ENCODE results near the gene KIFC3. TPM values are rescaled to one million over a fixed set of nuclear protein-coding genes. Genes with fewer than 3 reads are reported as not detected.

KIFC3 gene
- total and polyA plus RNA-seq, 2 of the 13 experiments (the other 11 are each of a cell fraction or from before 2014, with no cell fraction given) = 42.1 to 45.3 TPM

DNA sequence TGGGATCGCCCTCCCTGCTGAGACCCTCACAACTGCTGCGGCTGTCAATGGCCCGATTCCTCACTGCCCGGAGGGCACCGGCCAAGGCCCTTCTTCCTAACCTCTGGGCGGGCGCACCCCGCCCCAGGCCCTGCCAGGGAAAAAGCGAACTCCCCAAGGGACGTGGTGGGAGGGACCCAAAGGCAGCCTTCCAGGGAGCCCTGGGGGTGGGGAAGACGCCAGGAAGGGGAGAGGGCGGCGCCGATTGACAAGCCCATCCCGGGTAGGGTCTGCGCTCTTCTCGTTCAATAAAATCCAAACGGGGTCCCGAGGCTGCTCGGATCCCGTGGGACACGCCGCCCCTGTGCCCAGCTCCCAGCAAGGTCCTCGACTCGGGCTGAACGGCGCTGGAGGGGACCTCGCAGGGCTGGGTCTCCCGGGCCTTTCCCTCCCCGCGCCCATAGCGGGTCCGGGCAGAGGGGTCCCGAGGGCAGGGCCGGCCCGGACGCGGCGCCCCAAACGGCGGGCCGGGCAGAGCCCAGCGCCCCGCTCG is 416 bp downstream of the KIFC3 start (continued):
- TF ChIP-seq SNAPC4 (CRISPR knock-in tag; IDR thresholded peaks at IDR 0.05) (no peak), ZSCAN21 (CRISPR knock-in tag; IDR thresholded peaks at IDR 0.05; ENCODE audit: borderline replicate concordance) (no peak), TEAD2 (CRISPR knock-in tag; IDR thresholded peaks at IDR 0.05) (no peak), NONO (IDR thresholded peaks at IDR 0.05) (no peak), NONO (CRISPR knock-in tag; conservative IDR thresholded peaks at IDR 0.05) (no peak), ARNTL (CRISPR knock-in tag; IDR thresholded peaks at IDR 0.05) (no peak), HDAC2 (CRISPR knock-in tag; IDR thresholded peaks at IDR 0.05) (0 out of 2 replicates have a peak, but pooled peaks have one; percentile 14), RBM39 (IDR thresholded peaks at IDR 0.05; ENCODE audit: low read depth, low read length, poor library complexity, severe bottlenecking) (peak; percentile 36), ZSCAN22 (CRISPR knock-in tag; IDR thresholded peaks at IDR 0.05) (no peak), PRDM15 (CRISPR knock-in tag; IDR thresholded peaks at IDR 0.05) (no peak), MAF1 (CRISPR knock-in tag; IDR thresholded peaks at IDR 0.05; ENCODE audit: borderline replicate concordance) (no peak), WIZ (CRISPR knock-in tag; IDR thresholded peaks at IDR 0.05) (no peak), HNRNPL (IDR thresholded peaks at IDR 0.05; ENCODE audit: low read depth, low read length) (peak; percentile 59; the same call in 1 of the 2 replicates), HOXA9 (CRISPR knock-in tag; IDR thresholded peaks at IDR 0.05; ENCODE audit: borderline replicate concordance) (no peak)
- TF ChIP-seq, protein P1, sequence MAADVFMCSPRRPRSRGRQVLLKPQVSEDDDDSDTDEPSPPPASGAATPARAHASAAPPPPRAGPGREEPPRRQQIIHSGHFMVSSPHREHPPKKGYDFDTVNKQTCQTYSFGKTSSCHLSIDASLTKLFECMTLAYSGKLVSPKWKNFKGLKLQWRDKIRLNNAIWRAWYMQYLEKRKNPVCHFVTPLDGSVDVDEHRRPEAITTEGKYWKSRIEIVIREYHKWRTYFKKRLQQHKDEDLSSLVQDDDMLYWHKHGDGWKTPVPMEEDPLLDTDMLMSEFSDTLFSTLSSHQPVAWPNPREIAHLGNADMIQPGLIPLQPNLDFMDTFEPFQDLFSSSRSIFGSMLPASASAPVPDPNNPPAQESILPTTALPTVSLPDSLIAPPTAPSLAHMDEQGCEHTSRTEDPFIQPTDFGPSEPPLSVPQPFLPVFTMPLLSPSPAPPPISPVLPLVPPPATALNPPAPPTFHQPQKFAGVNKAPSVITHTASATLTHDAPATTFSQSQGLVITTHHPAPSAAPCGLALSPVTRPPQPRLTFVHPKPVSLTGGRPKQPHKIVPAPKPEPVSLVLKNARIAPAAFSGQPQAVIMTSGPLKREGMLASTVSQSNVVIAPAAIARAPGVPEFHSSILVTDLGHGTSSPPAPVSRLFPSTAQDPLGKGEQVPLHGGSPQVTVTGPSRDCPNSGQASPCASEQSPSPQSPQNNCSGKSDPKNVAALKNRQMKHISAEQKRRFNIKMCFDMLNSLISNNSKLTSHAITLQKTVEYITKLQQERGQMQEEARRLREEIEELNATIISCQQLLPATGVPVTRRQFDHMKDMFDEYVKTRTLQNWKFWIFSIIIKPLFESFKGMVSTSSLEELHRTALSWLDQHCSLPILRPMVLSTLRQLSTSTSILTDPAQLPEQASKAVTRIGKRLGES (CRISPR knock-in tag; IDR thresholded peaks at IDR 0.05; ENCODE audit: borderline replicate concordance) = no peak
- TF ChIP-seq, protein P2, sequence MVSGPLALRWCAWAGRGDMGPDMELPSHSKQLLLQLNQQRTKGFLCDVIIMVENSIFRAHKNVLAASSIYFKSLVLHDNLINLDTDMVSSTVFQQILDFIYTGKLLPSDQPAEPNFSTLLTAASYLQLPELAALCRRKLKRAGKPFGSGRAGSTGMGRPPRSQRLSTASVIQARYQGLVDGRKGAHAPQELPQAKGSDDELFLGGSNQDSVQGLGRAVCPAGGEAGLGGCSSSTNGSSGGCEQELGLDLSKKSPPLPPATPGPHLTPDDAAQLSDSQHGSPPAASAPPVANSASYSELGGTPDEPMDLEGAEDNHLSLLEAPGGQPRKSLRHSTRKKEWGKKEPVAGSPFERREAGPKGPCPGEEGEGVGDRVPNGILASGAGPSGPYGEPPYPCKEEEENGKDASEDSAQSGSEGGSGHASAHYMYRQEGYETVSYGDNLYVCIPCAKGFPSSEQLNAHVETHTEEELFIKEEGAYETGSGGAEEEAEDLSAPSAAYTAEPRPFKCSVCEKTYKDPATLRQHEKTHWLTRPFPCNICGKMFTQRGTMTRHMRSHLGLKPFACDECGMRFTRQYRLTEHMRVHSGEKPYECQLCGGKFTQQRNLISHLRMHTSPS (CRISPR knock-in tag; IDR thresholded peaks at IDR 0.05; ENCODE audit: low read depth) = no peak

Data from HepG2 (cell line).